Fibroblast of skin of abdomen (primary cell): ENCODE results near the gene CHD2.

ENCODE experiments used
- DNase-seq: peaks from one replicate; pipeline ENCODE4 v3.0.0-alpha.2; 2013

Gene CHD2

GRCh38 chr15:92885224-92886041 lies 14.7 kb upstream of the CHD2 start:
- DNase-seq = no peak

GRCh38 chr15:92886042-92886537 lies 14.0 kb upstream of the CHD2 start:
- no peak for DNase-seq

- no peak for DNase-seq
These were observed 13.3 kb upstream of the CHD2 start for GRCh38 chr15:92886815-92887214.

- DNase-seq = no peak
These were observed 12.3 kb upstream of the CHD2 start for GRCh38 chr15:92887869-92888268.

GRCh38 chr15:92889390-92890107 lies 10.6 kb upstream of the CHD2 start:
- DNase-seq = no peak

- DNase-seq = no peak
These were observed 8.5 kb upstream of the CHD2 start for GRCh38 chr15:92891533-92892200.

- DNase-seq = no peak
These were observed 7.9 kb upstream of the CHD2 start for GRCh38 chr15:92892201-92892555.

GRCh38 chr15:92893200-92893599 lies 6.9 kb upstream of the CHD2 start:
- DNase-seq = no peak

- DNase-seq = no peak
These were observed 3.6 kb upstream of the CHD2 start for GRCh38 chr15:92896561-92896960.

- no peak for DNase-seq
These were observed 2.5 kb upstream of the CHD2 start for GRCh38 chr15:92897620-92898019.

- no peak for DNase-seq
These were observed 1.0 kb upstream of the CHD2 start for GRCh38 chr15:92898988-92899582.

GRCh38 chr15:92899601-92899947 lies 550 bp upstream of the CHD2 start:
- DNase-seq = no peak

GRCh38 chr15:92900731-92901071 lies 577 bp downstream of the CHD2 start:
- DNase-seq = no peak

GRCh38 chr15:92901072-92901761 lies 1.1 kb downstream of the CHD2 start:
- no peak for DNase-seq

- no peak for DNase-seq
These were observed 1.9 kb downstream of the CHD2 start for GRCh38 chr15:92901995-92902394.

- DNase-seq = no peak
These were observed 2.8 kb downstream of the CHD2 start for GRCh38 chr15:92902737-92903593.

- no peak for DNase-seq
These were observed 3.5 kb downstream of the CHD2 start for GRCh38 chr15:92903631-92903965.

GRCh38 chr15:92903966-92904721 lies 4.0 kb downstream of the CHD2 start:
- peak; percentile 99 for DNase-seq

GRCh38 chr15:92904722-92905571 lies 4.8 kb downstream of the CHD2 start:
- DNase-seq = no peak

GRCh38 chr15:92906020-92906419 lies 5.9 kb downstream of the CHD2 start:
- DNase-seq = no peak
